Activated naive CD4-positive, alpha-beta T cell treated with anti-CD3 and anti-CD28 coated beads, Interleukin-2, amount 50 U/mL, for 16 hours (primary cell): Measurements from ENCODE around the gene MECP2.
A peak's percentile ranks its signal among the peaks of the same experiment; 100 is the strongest.
"Not testable (repeated sequence)": the region's sequence is repeated elsewhere in the genome, so short reads cannot be mapped to it uniquely, and the experiment has no call there.

Experiments used
- DNase-seq: peaks from one replicate; pipeline ENCODE4 v3.0.0-alpha.2; 2020

Gene MECP2

GRCh38 chrX:154014429-154015380 lies 82.8 kb downstream of the MECP2 start:
- no peak for DNase-seq

- DNase-seq = peak; percentile 48
Observed at GRCh38 chrX:154013614-154014360, 83.7 kb downstream of the MECP2 start.

GRCh38 chrX:154013001-154013421 lies 84.5 kb downstream of the MECP2 start:
- DNase-seq = no peak

- no peak for DNase-seq
Observed at GRCh38 chrX:154012336-154012991, 85.1 kb downstream of the MECP2 start.

GRCh38 chrX:154011376-154012335 lies 85.9 kb downstream of the MECP2 start:
- DNase-seq = no peak

- DNase-seq = no peak
Observed at GRCh38 chrX:154010330-154011087, 87.0 kb downstream of the MECP2 start.

- no peak for DNase-seq
Observed at GRCh38 chrX:154008521-154008920, 89.0 kb downstream of the MECP2 start.

GRCh38 chrX:154006947-154007346 lies 90.6 kb downstream of the MECP2 start:
- no peak for DNase-seq

GRCh38 chrX:154004315-154004714 lies 93.2 kb downstream of the MECP2 start:
- DNase-seq = no peak

- no peak for DNase-seq
Observed at GRCh38 chrX:154002215-154002719, 95.2 kb downstream of the MECP2 start.

GRCh38 chrX:154000051-154000450 lies 97.5 kb downstream of the MECP2 start:
- no peak for DNase-seq

- DNase-seq = no peak
Observed at GRCh38 chrX:153999359-154000037, 98.0 kb downstream of the MECP2 start.

- no peak for DNase-seq
Observed at GRCh38 chrX:153995504-153995903, 102.0 kb downstream of the MECP2 start.

GRCh38 chrX:153994398-153994797 lies 103.1 kb downstream of the MECP2 start:
- not testable (repeated sequence) for DNase-seq

GRCh38 chrX:153993978-153994377 lies 103.5 kb downstream of the MECP2 start:
- DNase-seq = no peak

GRCh38 chrX:153993079-153993478 lies 104.4 kb downstream of the MECP2 start:
- no peak for DNase-seq

GRCh38 chrX:153992180-153992579 lies 105.3 kb downstream of the MECP2 start:
- DNase-seq = no peak

- no peak for DNase-seq
Observed at GRCh38 chrX:153991013-153991580, 106.4 kb downstream of the MECP2 start.

GRCh38 chrX:153989973-153990655 lies 107.4 kb downstream of the MECP2 start:
- no peak for DNase-seq

- no peak for DNase-seq
Observed at GRCh38 chrX:153988493-153988892, 109.0 kb downstream of the MECP2 start.
